H1 (cell line): Measurements from ENCODE around the gene TMEM176B.

Experiments
- CBX8 ChIP-seq: fragments of 300-800, 300-1000 bp; sonication (generic); IDR thresholded peaks from 2 replicates; pipeline ENCODE4 v1.7.1; 2016; ENCODE audit warnings: low read depth, low read length, borderline replicate concordance
- CTCF ChIP-seq, 3 experiments: IDR thresholded peaks; 1 replicate in 2 of 3; 2 replicates in 1 of 3; pipeline versions ENCODE4 v1.5.1 to v1.6.1; 2011; ENCODE audit warnings: low read length in 3 of 3, mild to moderate bottlenecking in 3 of 3, inconsistent platforms in 2 of 3, low read depth in 1 of 3, moderate library complexity in 1 of 3; ENCODE audit not compliant: insufficient read depth in 1 of 3; ENCODE audit errors: control extremely low read depth in 1 of 3
- EP300 ChIP-seq, 2 experiments: IDR thresholded peaks; 1 replicate in 1 of 2; 2 replicates in 1 of 2; pipeline ENCODE4 v1.6.1; 2011 to 2012; ENCODE audit warnings: low read depth in 2 of 2, low read length in 2 of 2, mild to moderate bottlenecking in 2 of 2, borderline replicate concordance in 1 of 2, inconsistent platforms in 1 of 2, moderate library complexity in 1 of 2
- EZH2 ChIP-seq: fragments of 200-600 bp; sonication (generic); IDR thresholded peaks from 2 replicates; pipeline ENCODE4 v1.7.1; 2012; ENCODE audit warnings: low read depth, mild to moderate bottlenecking, moderate library complexity, low read length, inconsistent platforms; ENCODE audit not compliant: severe bottlenecking
- JUN ChIP-seq: IDR thresholded peaks from 2 replicates; pipeline ENCODE4 v1.6.1; 2011; ENCODE audit warnings: low read depth, mild to moderate bottlenecking, improper control_type of control experiment, low read length
- RAD21 ChIP-seq, 2 experiments: IDR thresholded peaks in 1 of 2; conservative IDR thresholded peaks in 1 of 2; 2 replicates each; pipeline ENCODE4 v1.6.1; 2011; ENCODE audit warnings: low read depth in 2 of 2, low read length in 2 of 2, improper control_type of control experiment in 1 of 2, inconsistent platforms in 1 of 2, mild to moderate bottlenecking in 1 of 2, moderate library complexity in 1 of 2
- RNF2 ChIP-seq: fragments of 200-900, 300-1000 bp; sonication (generic); IDR thresholded peaks from 2 replicates; pipeline ENCODE4 v1.7.1; 2016; ENCODE audit warnings: borderline replicate concordance, low read depth, mild to moderate bottlenecking, antibody characterized with exemption, low read length; ENCODE audit not compliant: poor library complexity, severe bottlenecking; ENCODE audit errors: missing control alignments

DNA sequence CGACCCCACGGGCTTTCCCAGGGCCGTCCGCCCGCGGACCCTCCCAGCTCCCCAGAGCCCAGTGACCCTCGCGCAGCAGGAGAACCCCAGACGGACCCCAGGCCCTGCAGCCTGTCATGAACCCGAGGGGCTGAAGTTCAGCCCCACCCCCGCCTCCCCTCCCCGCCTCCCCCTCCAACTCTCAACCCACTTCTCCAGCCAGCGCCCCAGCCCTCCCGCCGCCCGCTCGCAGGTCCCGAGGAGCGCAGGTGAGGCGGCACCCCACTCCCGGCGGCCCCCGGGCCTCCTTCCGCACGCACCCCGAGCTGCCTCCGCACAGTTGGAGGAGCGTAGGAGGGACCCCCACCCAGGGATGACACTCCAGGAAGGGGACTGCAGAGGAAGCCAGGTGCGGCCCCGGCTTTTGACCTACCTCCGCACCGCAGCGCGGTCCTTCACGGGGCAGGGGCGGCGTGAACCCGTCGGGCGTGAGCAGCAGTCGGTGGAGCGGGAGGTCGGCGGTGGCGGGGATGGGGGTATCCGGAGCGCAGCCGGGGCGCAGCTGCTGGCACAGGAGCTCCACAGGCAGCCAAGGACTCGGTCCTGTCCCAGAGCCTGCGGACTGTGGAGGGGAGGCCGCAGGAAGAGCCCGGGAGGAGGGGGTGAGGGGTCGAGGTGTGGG is 547 bp upstream of the TMEM176B start, which contains the start of gene TMEM176A:
- TF ChIP-seq EZH2 (peak; percentile 92), EP300 (IDR thresholded peaks at IDR 0.05; ENCODE audit: borderline replicate concordance in 1 of 2, low read depth in 2 of 2, low read length in 2 of 2) (no peak), JUN (no peak), CTCF (IDR thresholded peaks at IDR 0.05; ENCODE audit: control extremely low read depth in 1 of 3, insufficient read depth in 1 of 3, low read depth in 1 of 3, low read length in 3 of 3) (no peak), CBX8 (no peak), RNF2 (no peak), RAD21 (IDR thresholded peaks at IDR 0.05 in 1 of 2, conservative IDR thresholded peaks at IDR 0.05 in 1 of 2; ENCODE audit: low read depth in 2 of 2, low read length in 2 of 2) (no peak)
